Gastrocnemius medialis (tissue), 4 donors: ENCODE measurements around the gene ZBTB20. TPM values are rescaled to one million over a fixed set of nuclear protein-coding genes. Genes with fewer than 3 reads are reported as not detected.

Experiments used
- ATAC-seq, 2 donors: fragments of 150-250 bp; one replicate each; pipeline ENCODE4 v1.9.1; 2016
- DNase-seq, 2 donors: peaks; one replicate each; pipeline ENCODE4 v3.0.0-alpha.2; 2019
- H3K27ac ChIP-seq, 4 donors: fragments of 200-600 bp; sonication (generic); 1 replicate in 1 of 4; 2 replicates in 3 of 4; pipeline ENCODE4 v1.5.1; 2016 to 2018; ENCODE audit warnings: mild to moderate bottlenecking in 2 of 4, moderate library complexity in 1 of 4
- H3K27me3 ChIP-seq, 3 donors: fragments of 200-600 bp; sonication (generic) in 2 of 3; 1 replicate in 1 of 3; 2 replicates in 2 of 3; pipeline versions ENCODE4 v1.5.1 to v1.6.0; 2016 to 2019; ENCODE audit warnings: mild to moderate bottlenecking in 1 of 3, moderate library complexity in 1 of 3
- H3K36me3 ChIP-seq, 2 donors: fragments of 200-600 bp; sonication (generic) in 1 of 2; one replicate each; pipeline ENCODE4 v1.5.1; 2017 to 2018
- H3K4me1 ChIP-seq, 2 donors: fragments of 200-600 bp; sonication (generic) in 1 of 2; one replicate each; pipeline ENCODE4 v1.5.1; 2016 to 2017; ENCODE audit warnings: mild to moderate bottlenecking in 2 of 2
- H3K4me3 ChIP-seq, 4 donors: fragments of 200-600 bp; sonication (generic) in 3 of 4; 1 replicate in 1 of 4; 2 replicates in 3 of 4; pipeline ENCODE4 v1.5.1; 2016 to 2019; ENCODE audit warnings: mild to moderate bottlenecking in 2 of 4
- H3K9me3 ChIP-seq, 3 donors: fragments of 200-600 bp; sonication (generic) in 2 of 3; 1 replicate in 1 of 3; 2 replicates in 2 of 3; pipeline ENCODE4 v1.5.1; 2016 to 2019
- POLR2A ChIP-seq, 2 donors: fragments of 450-650 bp; IDR thresholded peaks; one replicate each; pipeline ENCODE4 v1.6.1; 2017; ENCODE audit warnings: antibody characterized with exemption in 2 of 2, mild to moderate bottlenecking in 2 of 2, moderate library complexity in 2 of 2
- in situ Hi-C, 4 donors: fragments of 200-750 bp; cut with MboI; loops; one replicate each; pipeline versions ENCODE4 v1.15.0 to v1.8.0; 2017; ENCODE audit warnings: low sequenced_read_pairs in 4 of 4
- intact Hi-C: fragments of 100-400 bp; cut with DNase I; formaldehyde crosslinking; loops from one replicate; pipeline ENCODE4 v1.15.1; 2023; ENCODE audit warnings: low total_unique reads
- total RNA-seq, 4 donors: library from RNA; depleted of rRNA; stranded (reverse); fragments of >200 nt; gene quantifications; one replicate each; pipeline versions ENCODE4 v1.1.0 to v1.2.3, GENCODE V29; 2016
- TF ChIP-seq, protein P1 (sequence below), 5 experiments: fragments of 450-650 bp in 3 of 5; fragments of 200-600 bp in 2 of 5; sonication (generic) in 2 of 5; IDR thresholded peaks in 4 of 5; conservative IDR thresholded peaks in 1 of 5; 1 replicate in 4 of 5; 2 replicates in 1 of 5; pipeline ENCODE4 v1.5.1; 2016 to 2019; ENCODE audit warnings: antibody characterized with exemption in 5 of 5, mild to moderate bottlenecking in 3 of 5, moderate library complexity in 3 of 5

Gene ZBTB20
- total RNA-seq, 4 donors from 2014 or later: 47.6 to 86.5 (median 69.0) TPM

DNA sequence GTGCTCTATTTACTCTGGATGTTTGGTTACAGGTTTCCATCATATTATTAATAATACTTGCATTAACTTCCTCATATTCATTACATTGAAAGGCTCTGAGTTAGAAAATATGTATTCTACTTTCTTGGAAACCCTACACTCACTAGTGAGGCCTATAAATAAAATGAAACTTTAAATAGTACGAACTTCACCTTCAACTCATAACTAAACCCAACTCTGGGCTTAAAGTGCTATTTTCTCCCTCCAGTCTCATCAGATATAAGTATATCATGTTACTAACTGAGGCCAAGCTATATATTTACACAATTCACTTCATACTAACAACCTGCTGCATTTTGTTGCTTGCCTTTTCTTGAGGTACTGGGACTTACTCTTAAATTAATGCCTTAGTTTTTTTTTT, 546.5 kb downstream of the ZBTB20 start:
- Histone ChIP-seq H3K27ac (peak overlapping the region; percentile 58 to 75 (median 64)), H3K9me3 (no peaks in the 10 kb centered on the region), H3K4me1 (peaks cover 67 to 72% of the 10 kb centered on the region in 2 donors), H3K36me3 (no peaks in the 10 kb centered on the region), H3K27me3 (no peaks in the 10 kb centered on the region), H3K4me3 (peak overlapping the region in 1 of 4 donors; percentile 4)
- in situ Hi-C loops (loop anchor here in 1 of 4 donors (25.0 kb wide), 1 partner anchor 188 kb away; no protein-coding TSS in a partner anchor), intact Hi-C loops (no loop called here)
- no peak for DNase-seq
- peak; percentile 69 to 74 for ATAC-seq
- TF ChIP-seq, protein P1, sequence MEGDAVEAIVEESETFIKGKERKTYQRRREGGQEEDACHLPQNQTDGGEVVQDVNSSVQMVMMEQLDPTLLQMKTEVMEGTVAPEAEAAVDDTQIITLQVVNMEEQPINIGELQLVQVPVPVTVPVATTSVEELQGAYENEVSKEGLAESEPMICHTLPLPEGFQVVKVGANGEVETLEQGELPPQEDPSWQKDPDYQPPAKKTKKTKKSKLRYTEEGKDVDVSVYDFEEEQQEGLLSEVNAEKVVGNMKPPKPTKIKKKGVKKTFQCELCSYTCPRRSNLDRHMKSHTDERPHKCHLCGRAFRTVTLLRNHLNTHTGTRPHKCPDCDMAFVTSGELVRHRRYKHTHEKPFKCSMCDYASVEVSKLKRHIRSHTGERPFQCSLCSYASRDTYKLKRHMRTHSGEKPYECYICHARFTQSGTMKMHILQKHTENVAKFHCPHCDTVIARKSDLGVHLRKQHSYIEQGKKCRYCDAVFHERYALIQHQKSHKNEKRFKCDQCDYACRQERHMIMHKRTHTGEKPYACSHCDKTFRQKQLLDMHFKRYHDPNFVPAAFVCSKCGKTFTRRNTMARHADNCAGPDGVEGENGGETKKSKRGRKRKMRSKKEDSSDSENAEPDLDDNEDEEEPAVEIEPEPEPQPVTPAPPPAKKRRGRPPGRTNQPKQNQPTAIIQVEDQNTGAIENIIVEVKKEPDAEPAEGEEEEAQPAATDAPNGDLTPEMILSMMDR (IDR thresholded peaks at IDR 0.05 in 4 of 5, conservative IDR thresholded peaks at IDR 0.05 in 1 of 5): no peak
- no peak for TF ChIP-seq POLR2A (IDR thresholded peaks at IDR 0.05)

DNA sequence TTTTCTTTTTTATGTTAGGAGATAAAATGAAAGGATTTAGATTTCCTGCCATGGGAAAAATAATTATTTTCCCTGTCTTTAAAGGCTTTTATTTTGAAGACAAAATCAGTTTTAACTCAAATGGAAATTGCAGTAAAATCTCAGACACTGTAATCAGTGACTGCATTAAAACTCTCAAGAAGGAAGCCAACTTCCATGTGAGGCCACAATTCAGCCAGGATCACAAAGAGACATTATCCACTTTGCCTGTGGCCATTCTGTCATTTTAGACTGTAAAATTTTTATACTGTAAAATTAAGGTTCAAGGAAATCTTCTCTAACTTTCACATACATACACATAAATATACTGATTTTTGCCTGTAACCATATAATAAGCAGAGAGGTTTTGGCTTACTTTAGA, 549.2 kb downstream of the ZBTB20 start:
- Histone ChIP-seq H3K36me3 (no peaks in the 10 kb centered on the region), H3K27me3 (no peaks in the 10 kb centered on the region), H3K4me1 (peaks cover 69 to 71% of the 10 kb centered on the region in 2 donors), H3K4me3 (no peak overlapping the region), H3K27ac (peak overlapping the region in 2 of 4 donors; percentile 26 to 55), H3K9me3 (no peaks in the 10 kb centered on the region)
- in situ Hi-C loops (no loop called here), intact Hi-C loops (no loop called here)
- TF ChIP-seq, protein P1 (IDR thresholded peaks at IDR 0.05 in 4 of 5, conservative IDR thresholded peaks at IDR 0.05 in 1 of 5): no peak
- no peak for TF ChIP-seq POLR2A (IDR thresholded peaks at IDR 0.05)
- no peak for ATAC-seq
- no peak for DNase-seq

DNA sequence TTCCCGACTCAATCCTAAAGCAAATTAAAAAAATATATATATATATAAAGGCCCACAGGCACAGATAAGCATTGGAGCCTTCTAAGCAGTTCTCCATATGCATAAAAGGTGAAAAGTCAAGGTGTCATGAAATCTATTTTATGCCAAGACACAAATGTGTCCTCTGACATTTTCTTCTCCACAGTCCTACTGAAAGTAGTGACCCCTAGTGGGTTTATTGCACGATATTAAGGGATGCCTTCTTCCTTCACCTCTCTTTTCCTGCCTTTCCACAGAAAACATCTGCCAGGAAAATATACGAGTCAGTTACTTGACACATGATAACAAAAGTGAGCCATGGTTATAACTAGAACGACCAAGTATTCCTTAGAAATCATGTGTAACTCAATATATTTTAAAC, 550.1 kb downstream of the ZBTB20 start:
- ATAC-seq (no peak), DNase-seq (no peak)
- peak overlapping the region in 2 of 4 donors; percentile 26 to 55 for H3K27ac ChIP-seq
- H3K4me3 ChIP-seq: no peak overlapping the region
- no peaks in the 10 kb centered on the region for H3K27me3 ChIP-seq
- no peaks in the 10 kb centered on the region for H3K9me3 ChIP-seq
- H3K36me3 ChIP-seq: no peaks in the 10 kb centered on the region
- in situ Hi-C loops (no loop called here), intact Hi-C loops (no loop called here)
- TF ChIP-seq, protein P1 (IDR thresholded peaks at IDR 0.05 in 4 of 5, conservative IDR thresholded peaks at IDR 0.05 in 1 of 5): no peak
- TF ChIP-seq POLR2A (IDR thresholded peaks at IDR 0.05): no peak
- H3K4me1 ChIP-seq: peaks cover 65 to 69% of the 10 kb centered on the region in 2 donors

DNA sequence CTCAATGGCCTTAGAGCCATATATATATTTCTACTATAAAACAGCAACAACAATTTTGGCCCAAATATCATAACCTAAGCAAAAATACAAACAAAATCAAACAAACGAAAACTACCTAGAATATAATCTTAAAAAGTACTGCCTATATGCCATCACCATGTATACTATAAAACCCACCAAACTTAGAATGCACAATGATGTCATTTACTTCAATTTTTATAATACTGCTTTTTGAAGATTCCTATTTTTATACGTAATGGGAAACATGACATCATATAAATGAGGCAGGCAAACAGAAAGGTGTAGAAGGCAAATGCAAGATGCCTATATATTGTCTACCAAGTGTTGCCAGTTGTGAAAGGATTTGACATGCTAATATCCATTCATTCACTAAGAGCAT, 550.9 kb downstream of the ZBTB20 start:
- intact Hi-C loops (no loop called here), in situ Hi-C loops (no loop called here)
- no peak for DNase-seq
- Histone ChIP-seq H3K4me1 (peaks cover 61 to 62% of the 10 kb centered on the region in 2 donors), H3K27ac (peak overlapping the region in 2 of 4 donors; percentile 1 to 14), H3K4me3 (no peak overlapping the region), H3K9me3 (no peaks in the 10 kb centered on the region), H3K36me3 (no peaks in the 10 kb centered on the region), H3K27me3 (no peaks in the 10 kb centered on the region)
- no peak for TF ChIP-seq POLR2A (IDR thresholded peaks at IDR 0.05)
- TF ChIP-seq, protein P1 (IDR thresholded peaks at IDR 0.05 in 4 of 5, conservative IDR thresholded peaks at IDR 0.05 in 1 of 5): no peak
- no peak for ATAC-seq

DNA sequence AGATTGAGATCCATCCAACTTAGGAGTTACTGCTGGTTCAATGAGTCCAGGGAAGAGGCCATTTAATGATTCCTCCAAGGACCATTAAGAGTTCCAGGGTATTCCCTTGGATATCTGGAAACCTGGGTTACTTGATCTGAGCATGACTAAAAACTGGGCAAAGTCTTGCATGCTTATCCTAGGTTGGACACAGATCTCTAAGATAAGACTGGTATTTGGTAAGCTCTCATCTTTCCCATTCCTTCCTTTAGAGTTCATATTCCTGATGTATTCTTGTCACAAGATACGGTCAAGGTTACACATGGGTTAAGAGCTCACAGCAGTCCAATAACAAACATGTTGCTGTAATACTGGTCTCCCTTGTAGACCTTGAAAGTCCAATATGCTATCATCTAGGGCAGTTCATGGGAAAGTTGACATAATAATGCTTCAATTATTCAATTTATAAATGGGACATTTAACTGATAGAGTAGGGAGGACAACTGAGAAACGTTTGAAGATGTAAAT, 551.5 kb downstream of the ZBTB20 start:
- ATAC-seq (no peak), DNase-seq (no peak)
- in situ Hi-C loops (no loop called here), intact Hi-C loops (no loop called here)
- TF ChIP-seq, protein P1 (IDR thresholded peaks at IDR 0.05 in 4 of 5, conservative IDR thresholded peaks at IDR 0.05 in 1 of 5): no peak
- TF ChIP-seq POLR2A (IDR thresholded peaks at IDR 0.05): no peak
- H3K4me1 ChIP-seq: peaks cover 55 to 56% of the 10 kb centered on the region in 2 donors
- H3K27ac ChIP-seq: peak overlapping the region in 3 of 4 donors; percentile 1 to 15 (median 14)
- H3K36me3 ChIP-seq: no peaks in the 10 kb centered on the region
- H3K4me3 ChIP-seq: no peak overlapping the region
- no peaks in the 10 kb centered on the region for H3K9me3 ChIP-seq
- H3K27me3 ChIP-seq: no peaks in the 10 kb centered on the region
